ENCODE measurements around the gene ZNF829. TPM values are rescaled to one million over a fixed set of nuclear protein-coding genes. Genes with fewer than 3 reads are reported as not detected.
A peak's percentile ranks its signal among the peaks of the same experiment; 100 is the strongest.

The ZNF829 gene
- 4.4 and 5.0 TPM in 2 replicates for total RNA-seq (2021)
- Bru-seq, nascent RNA, result percentile 59 among the genes with signal in this experiment
- BruChase-seq, experiment 1, labeled RNA remaining after a 2-hour chase, result percentile 62 among the genes with signal in this experiment
- BruChase-seq, experiment 2, labeled RNA remaining after a 6-hour chase, result percentile 55 among the genes with signal in this experiment
- long read RNA-seq, partial matches to known transcripts, result 0 of 1 reads
- long read RNA-seq, other reads (novel, unspliced or antisense), result 0 of 1 reads

GRCh38 chr19:36915992-36916830, at the start of gene ZNF829, which contains the start of gene ZNF568:
Gene ZNF829 (minus strand): TSS chr19:36916291. CDS start chr19:36915167, 1,124 bp downstream.
Gene ZNF568 (plus strand): TSS chr19:36916332. CDS start chr19:36922771, 6,439 bp downstream.
- Histone ChIP-seq H3K36me3 (ENCODE audit: insufficient read depth, low read length, poor library complexity, severe bottlenecking) (peaks cover 11% of the 10 kb centered on the region), H3K4me1 (ENCODE audit: insufficient read depth, low read length, poor library complexity, severe bottlenecking) (no peaks in the 10 kb centered on the region), H3K9me3 (ENCODE audit: low read depth, low read length, poor library complexity, severe bottlenecking) (peaks cover 35% of the 10 kb centered on the region), H3K27ac (ENCODE audit: low read depth, low read length, poor library complexity, severe bottlenecking) (peak within 1 kb of the TSS; percentile 97), H3K27me3 (replicated peaks; ENCODE audit: insufficient read depth, low read depth, low read length, poor library complexity) (no peaks in the 10 kb centered on the region), H3K4me3 (ENCODE audit: low read depth, low read length, poor library complexity, severe bottlenecking) (peak within 1 kb of the TSS; percentile 68)
- TSS peak; percentile 49 for BruUV-seq (replicated peaks)
- ChIA-PET CTCF (no interaction called here), POLR2A (ENCODE audit: low non-redundant PET) (no interaction called here)
- intact Hi-C loops (cut with micrococcal nuclease; ENCODE audit: unreplicated experiment), result no loop called here
- peak; percentile 90 for DNase-seq (ENCODE audit: low spot score)
- TF ChIP-seq EZH2 (IDR thresholded peaks at IDR 0.05; ENCODE audit: borderline replicate concordance, low read depth, low read length, poor library complexity, severe bottlenecking), result no peak
- TF ChIP-seq CTCF (conservative IDR thresholded peaks at IDR 0.05; ENCODE audit: low read depth, low read length), result peak; percentile 61

- Histone ChIP-seq H3K9me3 (ENCODE audit: low read depth, low read length, poor library complexity, severe bottlenecking) (peaks cover 24% of the 10 kb centered on the region), H3K27me3 (replicated peaks; ENCODE audit: insufficient read depth, low read depth, low read length, poor library complexity) (no peaks in the 10 kb centered on the region), H3K36me3 (ENCODE audit: insufficient read depth, low read length, poor library complexity, severe bottlenecking) (no peaks in the 10 kb centered on the region), H3K4me1 (ENCODE audit: insufficient read depth, low read length, poor library complexity, severe bottlenecking) (no peaks in the 10 kb centered on the region), H3K27ac (ENCODE audit: low read depth, low read length, poor library complexity, severe bottlenecking) (no peak overlapping the region), H3K4me3 (ENCODE audit: low read depth, low read length, poor library complexity, severe bottlenecking) (no peak overlapping the region)
- BruUV-seq (replicated peaks), result no TSS peak
- CTCF ChIA-PET, result no interaction called here
- POLR2A ChIA-PET (ENCODE audit: low non-redundant PET), result no interaction called here
- intact Hi-C loops (cut with micrococcal nuclease; ENCODE audit: unreplicated experiment), result no loop called here
- TF ChIP-seq CTCF (conservative IDR thresholded peaks at IDR 0.05; ENCODE audit: low read depth, low read length) (no peak), EZH2 (IDR thresholded peaks at IDR 0.05; ENCODE audit: borderline replicate concordance, low read depth, low read length, poor library complexity, severe bottlenecking) (no peak)
- peak; percentile 2 for DNase-seq (ENCODE audit: low spot score)
Observed at GRCh38 chr19:36963280-36963679, 47.2 kb upstream of the ZNF829 start.

- Histone ChIP-seq H3K27ac (ENCODE audit: low read depth, low read length, poor library complexity, severe bottlenecking) (no peak overlapping the region), H3K9me3 (ENCODE audit: low read depth, low read length, poor library complexity, severe bottlenecking) (peaks cover 24% of the 10 kb centered on the region), H3K4me3 (ENCODE audit: low read depth, low read length, poor library complexity, severe bottlenecking) (no peak overlapping the region), H3K36me3 (ENCODE audit: insufficient read depth, low read length, poor library complexity, severe bottlenecking) (no peaks in the 10 kb centered on the region), H3K4me1 (ENCODE audit: insufficient read depth, low read length, poor library complexity, severe bottlenecking) (no peaks in the 10 kb centered on the region), H3K27me3 (replicated peaks; ENCODE audit: insufficient read depth, low read depth, low read length, poor library complexity) (no peaks in the 10 kb centered on the region)
- ChIA-PET POLR2A (ENCODE audit: low non-redundant PET) (no interaction called here), CTCF (no interaction called here)
- no TSS peak for BruUV-seq (replicated peaks)
- intact Hi-C loops (cut with micrococcal nuclease; ENCODE audit: unreplicated experiment), result no loop called here
- no peak for DNase-seq (ENCODE audit: low spot score)
- TF ChIP-seq EZH2 (IDR thresholded peaks at IDR 0.05; ENCODE audit: borderline replicate concordance, low read depth, low read length, poor library complexity, severe bottlenecking), result no peak
Observed at GRCh38 chr19:36962346-36962745, 46.3 kb upstream of the ZNF829 start.

Measured in A673 (cell line).